ENCODE measurements around the gene SRRT. TPM values are rescaled to one million over a fixed set of nuclear protein-coding genes. Genes with fewer than 3 reads are reported as not detected.

The SRRT gene
- total and polyA plus RNA-seq, 2 donors (not counting 3 experiments of a cell fraction or from before 2014, with no cell fraction given) = 58.6 to 199 TPM

DNA sequence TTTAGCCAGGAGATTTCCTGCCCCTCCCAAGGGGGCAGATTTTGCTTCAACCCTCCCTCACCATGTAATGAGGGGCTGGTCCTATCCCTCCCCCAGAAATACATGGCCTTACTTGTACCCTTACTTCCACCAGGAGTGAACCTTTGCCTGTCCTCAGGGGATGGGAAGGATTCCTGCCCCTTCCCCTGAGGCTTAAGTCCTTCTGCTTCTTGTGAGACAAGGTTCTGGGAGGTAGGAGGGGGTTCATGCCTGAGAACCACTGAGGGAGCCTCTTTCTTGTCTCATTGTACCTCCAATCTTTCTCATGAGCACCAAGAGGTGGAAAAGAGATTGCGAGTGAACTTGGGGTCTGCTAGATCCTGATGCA, 54.9 kb downstream of the SRRT start:
- Histone ChIP-seq H4K20me1 (replicated peaks; ENCODE audit: control insufficient read depth, extremely low read depth, insufficient read depth, low read length) (no peaks in the 10 kb centered on the region), H3K36me3 (ENCODE audit: control insufficient read depth in 2 of 2, extremely low read depth in 1 of 2, insufficient read depth in 2 of 2, low read length in 2 of 2) (no peaks in the 10 kb centered on the region), H2AFZ (ENCODE audit: low read depth, low read length) (no peak overlapping the region), H3K4me2 (ENCODE audit: insufficient read depth, low read length) (no peak overlapping the region), H3K9me1 (replicated peaks; ENCODE audit: control insufficient read depth, extremely low read depth, insufficient read depth, low read length) (no peaks in the 10 kb centered on the region), H3K4me1 (ENCODE audit: control insufficient read depth, extremely low read depth, insufficient read depth, low read length) (no peaks in the 10 kb centered on the region), H3K27me3 (ENCODE audit: control insufficient read depth in 2 of 2, insufficient read depth in 2 of 2, low read length in 2 of 2) (peaks cover 2 to 6% of the 10 kb centered on the region in 2 experiments), H3K4me3 (replicated peaks in 1 of 3; ENCODE audit: insufficient read depth in 1 of 3, low read depth in 1 of 3, low read length in 3 of 3) (no peak overlapping the region), H3K9ac (replicated peaks; ENCODE audit: extremely low read depth, insufficient read depth, low read length) (no peak overlapping the region), H3K27ac (ENCODE audit: insufficient read depth, low read depth, low read length) (no peak overlapping the region), H3K79me2 (ENCODE audit: control insufficient read depth, insufficient read depth, low read length) (no peaks in the 10 kb centered on the region), H3K9me3 (replicated peaks; ENCODE audit: control insufficient read depth, insufficient read depth, low read length) (no peaks in the 10 kb centered on the region)
- ChIA-PET CTCF (interaction anchor here (1.6 kb wide), 1 partner anchor 12 kb away, joined by 3 read pairs; no protein-coding TSS in a partner anchor), POLR2A (no interaction called here)
- intact Hi-C loops (cut with micrococcal nuclease) (no loop called here), dilution Hi-C loops (cut with MboI; ENCODE audit: extremely low pct_ligation_motif_present, low sequenced_read_pairs) (no loop called here)
- DNase-seq (ENCODE audit: low read depth, low spot score) (no peak), FAIRE-seq (no peak)
- no TSS peak for BruUV-seq (replicated peaks)
- TF ChIP-seq POLR2AphosphoS5 (IDR thresholded peaks at IDR 0.05; ENCODE audit: insufficient read depth, low read depth, low read length) = no peak
- TF ChIP-seq POLR2A (IDR thresholded peaks at IDR 0.05; ENCODE audit: low read depth, low read length) = no peak
- no peak for TF ChIP-seq FOS (IDR thresholded peaks at IDR 0.05; ENCODE audit: borderline replicate concordance, insufficient read depth, low read length)
- TF ChIP-seq, protein P1, sequence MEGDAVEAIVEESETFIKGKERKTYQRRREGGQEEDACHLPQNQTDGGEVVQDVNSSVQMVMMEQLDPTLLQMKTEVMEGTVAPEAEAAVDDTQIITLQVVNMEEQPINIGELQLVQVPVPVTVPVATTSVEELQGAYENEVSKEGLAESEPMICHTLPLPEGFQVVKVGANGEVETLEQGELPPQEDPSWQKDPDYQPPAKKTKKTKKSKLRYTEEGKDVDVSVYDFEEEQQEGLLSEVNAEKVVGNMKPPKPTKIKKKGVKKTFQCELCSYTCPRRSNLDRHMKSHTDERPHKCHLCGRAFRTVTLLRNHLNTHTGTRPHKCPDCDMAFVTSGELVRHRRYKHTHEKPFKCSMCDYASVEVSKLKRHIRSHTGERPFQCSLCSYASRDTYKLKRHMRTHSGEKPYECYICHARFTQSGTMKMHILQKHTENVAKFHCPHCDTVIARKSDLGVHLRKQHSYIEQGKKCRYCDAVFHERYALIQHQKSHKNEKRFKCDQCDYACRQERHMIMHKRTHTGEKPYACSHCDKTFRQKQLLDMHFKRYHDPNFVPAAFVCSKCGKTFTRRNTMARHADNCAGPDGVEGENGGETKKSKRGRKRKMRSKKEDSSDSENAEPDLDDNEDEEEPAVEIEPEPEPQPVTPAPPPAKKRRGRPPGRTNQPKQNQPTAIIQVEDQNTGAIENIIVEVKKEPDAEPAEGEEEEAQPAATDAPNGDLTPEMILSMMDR (IDR thresholded peaks at IDR 0.05; ENCODE audit: extremely low read depth in 1 of 2, insufficient read depth in 1 of 2, low read depth in 1 of 2, low read length in 2 of 2) = no peak
- TF ChIP-seq JUN (IDR thresholded peaks at IDR 0.05; ENCODE audit: borderline replicate concordance, insufficient read depth, insufficient read length, low read depth) = no peak

DNA sequence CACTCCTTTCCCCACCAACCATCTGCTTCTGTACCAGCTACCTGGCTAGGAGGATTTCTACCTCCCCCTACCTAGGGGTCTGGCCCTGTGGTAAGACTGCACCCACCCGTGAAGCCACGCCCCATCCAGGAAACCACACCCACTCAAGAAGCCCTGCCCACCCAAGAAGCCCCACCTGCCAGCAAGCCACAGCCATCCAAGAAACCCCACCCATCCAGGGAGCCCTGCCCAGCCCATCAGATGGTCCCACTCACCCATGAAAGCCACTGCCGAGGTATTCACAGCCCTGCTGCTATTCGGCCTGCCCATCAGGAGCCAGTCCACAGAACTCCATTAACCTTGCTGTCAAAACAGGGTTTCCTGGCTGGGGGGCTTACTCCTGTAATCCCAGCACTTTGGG, 58.8 kb downstream of the SRRT start:
- DNase-seq (ENCODE audit: low read depth, low spot score) (no peak), FAIRE-seq (no peak)
- no peak for TF ChIP-seq POLR2A (IDR thresholded peaks at IDR 0.05; ENCODE audit: low read depth, low read length)
- no peak for TF ChIP-seq POLR2AphosphoS5 (IDR thresholded peaks at IDR 0.05; ENCODE audit: insufficient read depth, low read depth, low read length)
- TF ChIP-seq, protein P2, sequence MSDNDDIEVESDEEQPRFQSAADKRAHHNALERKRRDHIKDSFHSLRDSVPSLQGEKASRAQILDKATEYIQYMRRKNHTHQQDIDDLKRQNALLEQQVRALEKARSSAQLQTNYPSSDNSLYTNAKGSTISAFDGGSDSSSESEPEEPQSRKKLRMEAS (IDR thresholded peaks at IDR 0.05; ENCODE audit: insufficient read depth, insufficient read length) = no peak
- TF ChIP-seq FOS (IDR thresholded peaks at IDR 0.05; ENCODE audit: borderline replicate concordance, insufficient read depth, low read length) = no peak
- TF ChIP-seq GATA2 (IDR thresholded peaks at IDR 0.05; ENCODE audit: insufficient read depth, insufficient read length, low read depth, low read length) = no peak
- TF ChIP-seq, protein P1 (IDR thresholded peaks at IDR 0.05; ENCODE audit: extremely low read depth in 1 of 2, insufficient read depth in 1 of 2, low read depth in 1 of 2, low read length in 2 of 2) = no peak
- TF ChIP-seq JUN (IDR thresholded peaks at IDR 0.05; ENCODE audit: borderline replicate concordance, insufficient read depth, insufficient read length, low read depth) = no peak
- no peak for TF ChIP-seq EZH2 (IDR thresholded peaks at IDR 0.05; ENCODE audit: borderline replicate concordance, low read depth, low read length, severe bottlenecking)
- TF ChIP-seq MYC (IDR thresholded peaks at IDR 0.05; ENCODE audit: low read depth, low read length) = no peak
- H3K9me3 ChIP-seq (replicated peaks; ENCODE audit: control insufficient read depth, insufficient read depth, low read length) = no peaks in the 10 kb centered on the region
- POLR2A ChIA-PET = no interaction called here
- H3K79me2 ChIP-seq (ENCODE audit: control insufficient read depth, insufficient read depth, low read length) = no peaks in the 10 kb centered on the region
- H3K27me3 ChIP-seq (ENCODE audit: control insufficient read depth in 2 of 2, insufficient read depth in 2 of 2, low read length in 2 of 2) = peaks cover 2 to 6% of the 10 kb centered on the region in 2 experiments
- H4K20me1 ChIP-seq (replicated peaks; ENCODE audit: control insufficient read depth, extremely low read depth, insufficient read depth, low read length) = no peaks in the 10 kb centered on the region
- H3K9ac ChIP-seq (replicated peaks; ENCODE audit: extremely low read depth, insufficient read depth, low read length) = no peak overlapping the region
- H3K4me2 ChIP-seq (ENCODE audit: insufficient read depth, low read length) = no peak overlapping the region
- dilution Hi-C loops (cut with MboI; ENCODE audit: extremely low pct_ligation_motif_present, low sequenced_read_pairs) (no loop called here), intact Hi-C loops (cut with micrococcal nuclease) (no loop called here)
- no peaks in the 10 kb centered on the region for H3K4me1 ChIP-seq (ENCODE audit: control insufficient read depth, extremely low read depth, insufficient read depth, low read length)
- H3K9me1 ChIP-seq (replicated peaks; ENCODE audit: control insufficient read depth, extremely low read depth, insufficient read depth, low read length) = no peaks in the 10 kb centered on the region
- no peak overlapping the region for H3K27ac ChIP-seq (ENCODE audit: insufficient read depth, low read depth, low read length)
- no peaks in the 10 kb centered on the region for H3K36me3 ChIP-seq (ENCODE audit: control insufficient read depth in 2 of 2, extremely low read depth in 1 of 2, insufficient read depth in 2 of 2, low read length in 2 of 2)
- no peak overlapping the region for H2AFZ ChIP-seq (ENCODE audit: low read depth, low read length)
- no TSS peak for BruUV-seq (replicated peaks)
- CTCF ChIA-PET = no interaction called here
- H3K4me3 ChIP-seq (replicated peaks in 1 of 3; ENCODE audit: insufficient read depth in 1 of 3, low read depth in 1 of 3, low read length in 3 of 3) = no peak overlapping the region
